ENCODE results near the gene EHBP1L1. TPM values are rescaled to one million over a fixed set of nuclear protein-coding genes. Genes with fewer than 3 reads are reported as not detected.

The EHBP1L1 gene
- total and polyA plus RNA-seq, 2 of the 13 experiments (the other 11 are each of a cell fraction or from before 2014, with no cell fraction given): 8.3 to 10.6 TPM

DNA sequence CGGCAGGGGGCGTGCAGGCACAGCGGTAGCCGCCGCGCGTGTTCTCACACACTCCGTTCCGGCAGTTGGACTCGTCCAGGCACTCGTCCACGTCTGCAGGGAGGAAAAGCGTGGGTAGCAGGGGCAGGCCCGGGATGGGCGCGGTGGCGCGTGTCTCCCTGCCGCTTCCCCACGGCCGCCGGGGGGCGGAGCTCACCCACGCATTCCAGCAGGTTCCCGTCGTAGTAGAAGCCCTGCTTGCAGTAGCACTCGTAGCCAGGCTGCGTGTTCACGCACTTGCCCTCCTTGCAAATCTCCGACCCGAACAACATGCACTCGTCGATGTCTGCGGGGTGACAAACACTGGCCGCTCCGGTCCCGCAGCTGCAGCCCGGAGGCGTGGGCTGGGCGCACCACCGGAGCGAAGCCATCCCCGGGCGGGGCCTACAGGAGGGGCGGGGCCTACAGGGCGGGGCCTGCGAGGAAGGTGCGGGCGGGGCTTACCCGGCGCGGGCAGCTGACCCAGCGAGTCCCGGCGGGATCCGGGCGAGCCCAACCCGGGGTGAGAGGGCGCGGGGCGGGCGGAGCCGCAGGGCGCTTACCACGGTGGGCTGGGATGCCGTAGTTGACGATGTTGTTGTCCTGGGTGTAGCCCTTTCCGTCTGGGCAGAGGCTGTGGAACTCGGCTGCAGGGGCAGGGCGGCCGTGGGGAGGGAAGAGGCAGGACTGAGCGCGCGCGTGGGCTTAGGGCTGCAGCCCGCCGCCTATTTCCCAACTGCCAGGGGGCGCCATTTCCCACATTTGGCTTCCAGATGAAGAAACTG, 35.4 kb upstream of the EHBP1L1 start (continued):
- TF ChIP-seq HDAC1 (CRISPR knock-in tag; IDR thresholded peaks at IDR 0.05): no peak
- TF ChIP-seq ZNF572 (CRISPR knock-in tag; IDR thresholded peaks at IDR 0.05): no peak
- TF ChIP-seq SMYD3 (CRISPR knock-in tag; IDR thresholded peaks at IDR 0.05): no peak
- TF ChIP-seq ZNF558 (CRISPR knock-in tag; IDR thresholded peaks at IDR 0.05; ENCODE audit: borderline replicate concordance): no peak
- no peak for TF ChIP-seq PCBP1 (IDR thresholded peaks at IDR 0.05; ENCODE audit: borderline replicate concordance, low read depth, low read length)
- TF ChIP-seq, protein P1, sequence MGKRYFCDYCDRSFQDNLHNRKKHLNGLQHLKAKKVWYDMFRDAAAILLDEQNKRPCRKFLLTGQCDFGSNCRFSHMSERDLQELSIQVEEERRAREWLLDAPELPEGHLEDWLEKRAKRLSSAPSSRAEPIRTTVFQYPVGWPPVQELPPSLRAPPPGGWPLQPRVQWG (CRISPR knock-in tag; IDR thresholded peaks at IDR 0.05; ENCODE audit: borderline replicate concordance, low read depth): no peak
- TF ChIP-seq ZNF276 (CRISPR knock-in tag; IDR thresholded peaks at IDR 0.05; ENCODE audit: low read depth): no peak
- TF ChIP-seq ZBTB38 (CRISPR knock-in tag; IDR thresholded peaks at IDR 0.05): peak; percentile 66; the same call in 1 of the 2 replicates
- no peak for TF ChIP-seq MAFK (conservative IDR thresholded peaks at IDR 0.05 in 1 of 2, IDR thresholded peaks at IDR 0.05 in 1 of 2; ENCODE audit: low read length in 2 of 2)
- TF ChIP-seq ZNF678 (CRISPR knock-in tag; IDR thresholded peaks at IDR 0.05): no peak
- peak; percentile 69; the same call in 1 of the 2 replicates for TF ChIP-seq ZSCAN25 (CRISPR knock-in tag; IDR thresholded peaks at IDR 0.05)
- no peak for TF ChIP-seq HMGA1 (CRISPR knock-in tag; conservative IDR thresholded peaks at IDR 0.05)
- TF ChIP-seq ESRRA (CRISPR knock-in tag; IDR thresholded peaks at IDR 0.05; ENCODE audit: low read depth): no peak
- TF ChIP-seq ZNF646 (CRISPR knock-in tag; IDR thresholded peaks at IDR 0.05): no peak
- no peak for TF ChIP-seq ZNF672 (CRISPR knock-in tag; IDR thresholded peaks at IDR 0.05)
- TF ChIP-seq KMT2B (CRISPR knock-in tag; IDR thresholded peaks at IDR 0.05): no peak
- no peak for TF ChIP-seq JUN (CRISPR knock-in tag; IDR thresholded peaks at IDR 0.05)
- no peak for TF ChIP-seq ZNF136 (CRISPR knock-in tag; IDR thresholded peaks at IDR 0.05; ENCODE audit: low read depth)
- TF ChIP-seq MXI1 (IDR thresholded peaks at IDR 0.05; ENCODE audit: borderline replicate concordance, low read depth, low read length): peak; percentile 26; the same call in 1 of the 3 replicates
- no peak for TF ChIP-seq KLF12 (CRISPR knock-in tag; IDR thresholded peaks at IDR 0.05; ENCODE audit: borderline replicate concordance)

Data from HepG2 (cell line).